ENCODE measurements around the gene GLYAT. TPM values are rescaled to one million over a fixed set of nuclear protein-coding genes. Genes with fewer than 3 reads are reported as not detected.

Gene GLYAT
- total and polyA plus RNA-seq, 2 donors (not counting 1 experiment from before 2014, with no cell fraction given), result not detected

- H3K9me3 ChIP-seq (ENCODE audit: control insufficient read depth, insufficient read depth, low read depth, low read length), result no peaks in the 10 kb centered on the region
- H3K27me3 ChIP-seq (ENCODE audit: control insufficient read depth, insufficient read depth, low read length), result no peaks in the 10 kb centered on the region
- no peaks in the 10 kb centered on the region for H3K4me1 ChIP-seq (ENCODE audit: control insufficient read depth, extremely low read depth, insufficient read depth, low read length)
- no peak overlapping the region for H2AFZ ChIP-seq (ENCODE audit: low read length)
- TF ChIP-seq, protein P1, sequence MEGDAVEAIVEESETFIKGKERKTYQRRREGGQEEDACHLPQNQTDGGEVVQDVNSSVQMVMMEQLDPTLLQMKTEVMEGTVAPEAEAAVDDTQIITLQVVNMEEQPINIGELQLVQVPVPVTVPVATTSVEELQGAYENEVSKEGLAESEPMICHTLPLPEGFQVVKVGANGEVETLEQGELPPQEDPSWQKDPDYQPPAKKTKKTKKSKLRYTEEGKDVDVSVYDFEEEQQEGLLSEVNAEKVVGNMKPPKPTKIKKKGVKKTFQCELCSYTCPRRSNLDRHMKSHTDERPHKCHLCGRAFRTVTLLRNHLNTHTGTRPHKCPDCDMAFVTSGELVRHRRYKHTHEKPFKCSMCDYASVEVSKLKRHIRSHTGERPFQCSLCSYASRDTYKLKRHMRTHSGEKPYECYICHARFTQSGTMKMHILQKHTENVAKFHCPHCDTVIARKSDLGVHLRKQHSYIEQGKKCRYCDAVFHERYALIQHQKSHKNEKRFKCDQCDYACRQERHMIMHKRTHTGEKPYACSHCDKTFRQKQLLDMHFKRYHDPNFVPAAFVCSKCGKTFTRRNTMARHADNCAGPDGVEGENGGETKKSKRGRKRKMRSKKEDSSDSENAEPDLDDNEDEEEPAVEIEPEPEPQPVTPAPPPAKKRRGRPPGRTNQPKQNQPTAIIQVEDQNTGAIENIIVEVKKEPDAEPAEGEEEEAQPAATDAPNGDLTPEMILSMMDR (conservative IDR thresholded peaks at IDR 0.05 in 1 of 2, IDR thresholded peaks at IDR 0.05 in 1 of 2; ENCODE audit: low read depth in 1 of 2, low read length in 2 of 2), result no peak
- TF ChIP-seq EZH2 (IDR thresholded peaks at IDR 0.05; ENCODE audit: low read length, missing control alignments), result no peak
- no peaks in the 10 kb centered on the region for H4K20me1 ChIP-seq (ENCODE audit: control insufficient read depth, extremely low read depth, insufficient read depth, low read length)
- H3K9ac ChIP-seq (ENCODE audit: insufficient read depth, low read length), result no peak overlapping the region
- no peaks in the 10 kb centered on the region for H3K79me2 ChIP-seq (ENCODE audit: control insufficient read depth, insufficient read depth, low read length)
- no peak overlapping the region for H3K4me3 ChIP-seq (replicated peaks in 1 of 4; ENCODE audit: control extremely low read depth in 1 of 4, insufficient read depth in 1 of 4, low read depth in 3 of 4, low read length in 4 of 4)
- no peaks in the 10 kb centered on the region for H3K36me3 ChIP-seq (ENCODE audit: control insufficient read depth, insufficient read depth, low read length)
- no peak for DNase-seq (ENCODE audit: low read depth in 2 of 2)
- H3K27ac ChIP-seq (ENCODE audit: insufficient read depth, low read length), result no peak overlapping the region
- no peak overlapping the region for H3K4me2 ChIP-seq (ENCODE audit: extremely low read depth, insufficient read depth, low read length)
These were observed 3.1 kb upstream of the GLYAT start for GRCh38 chr11:58734681-58735490.

DNA sequence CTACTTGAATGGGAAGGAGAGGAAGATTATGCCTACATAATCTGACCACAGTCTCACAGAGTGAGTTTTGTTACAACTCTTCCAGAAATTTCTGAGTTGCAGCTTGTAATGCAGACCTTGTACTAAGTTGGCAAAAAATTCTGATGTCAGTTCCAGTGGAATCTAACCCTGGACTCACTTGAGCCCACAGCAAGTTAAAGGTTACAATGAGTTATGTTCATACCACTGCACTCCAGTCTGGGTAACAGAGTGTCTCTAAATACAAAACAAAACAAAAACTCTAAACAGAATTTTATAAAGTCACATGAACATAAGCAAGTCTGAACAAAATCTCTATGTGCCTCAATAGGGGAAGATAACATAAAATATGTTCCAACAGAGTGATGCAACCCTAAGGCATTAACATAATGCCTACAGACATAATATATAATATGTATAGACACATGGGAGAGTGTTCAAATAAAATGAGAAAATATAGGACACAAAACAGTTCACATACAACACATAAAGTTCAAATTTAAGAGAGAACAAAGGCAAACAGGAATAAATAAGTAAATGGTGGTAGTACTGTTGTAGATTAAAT lies 1.1 kb downstream of the GLYAT start:
- H3K9ac ChIP-seq (ENCODE audit: insufficient read depth, low read length), result no peak overlapping the region
- peak in 1 of 2 donors; percentile 32 for DNase-seq (ENCODE audit: low read depth in 2 of 2)
- H3K36me3 ChIP-seq (ENCODE audit: control insufficient read depth, insufficient read depth, low read length), result no peaks in the 10 kb centered on the region
- no peak overlapping the region for H3K4me2 ChIP-seq (ENCODE audit: extremely low read depth, insufficient read depth, low read length)
- H2AFZ ChIP-seq (ENCODE audit: low read length), result no peak overlapping the region
- no peak overlapping the region for H3K4me3 ChIP-seq (replicated peaks in 1 of 4; ENCODE audit: control extremely low read depth in 1 of 4, insufficient read depth in 1 of 4, low read depth in 3 of 4, low read length in 4 of 4)
- no peaks in the 10 kb centered on the region for H4K20me1 ChIP-seq (ENCODE audit: control insufficient read depth, extremely low read depth, insufficient read depth, low read length)
- TF ChIP-seq, protein P1 (conservative IDR thresholded peaks at IDR 0.05 in 1 of 2, IDR thresholded peaks at IDR 0.05 in 1 of 2; ENCODE audit: low read depth in 1 of 2, low read length in 2 of 2), result no peak
- TF ChIP-seq EZH2 (IDR thresholded peaks at IDR 0.05; ENCODE audit: low read length, missing control alignments), result no peak
- no peaks in the 10 kb centered on the region for H3K79me2 ChIP-seq (ENCODE audit: control insufficient read depth, insufficient read depth, low read length)
- H3K27ac ChIP-seq (ENCODE audit: insufficient read depth, low read length), result no peak overlapping the region
- no peaks in the 10 kb centered on the region for H3K9me3 ChIP-seq (ENCODE audit: control insufficient read depth, insufficient read depth, low read depth, low read length)
- H3K27me3 ChIP-seq (ENCODE audit: control insufficient read depth, insufficient read depth, low read length), result no peaks in the 10 kb centered on the region
- H3K4me1 ChIP-seq (ENCODE audit: control insufficient read depth, extremely low read depth, insufficient read depth, low read length), result no peaks in the 10 kb centered on the region

GRCh38 chr11:58727415-58727797 lies 4.3 kb downstream of the GLYAT start:
- H2AFZ ChIP-seq (ENCODE audit: low read length), result no peak overlapping the region
- no peaks in the 10 kb centered on the region for H3K79me2 ChIP-seq (ENCODE audit: control insufficient read depth, insufficient read depth, low read length)
- TF ChIP-seq EZH2 (IDR thresholded peaks at IDR 0.05; ENCODE audit: low read length, missing control alignments), result no peak
- TF ChIP-seq, protein P1 (conservative IDR thresholded peaks at IDR 0.05 in 1 of 2, IDR thresholded peaks at IDR 0.05 in 1 of 2; ENCODE audit: low read depth in 1 of 2, low read length in 2 of 2), result no peak
- no peaks in the 10 kb centered on the region for H3K36me3 ChIP-seq (ENCODE audit: control insufficient read depth, insufficient read depth, low read length)
- no peak overlapping the region for H3K4me2 ChIP-seq (ENCODE audit: extremely low read depth, insufficient read depth, low read length)
- no peak overlapping the region for H3K27ac ChIP-seq (ENCODE audit: insufficient read depth, low read length)
- H3K9me3 ChIP-seq (ENCODE audit: control insufficient read depth, insufficient read depth, low read depth, low read length), result no peaks in the 10 kb centered on the region
- DNase-seq (ENCODE audit: low read depth in 2 of 2), result no peak
- no peaks in the 10 kb centered on the region for H4K20me1 ChIP-seq (ENCODE audit: control insufficient read depth, extremely low read depth, insufficient read depth, low read length)
- H3K4me1 ChIP-seq (ENCODE audit: control insufficient read depth, extremely low read depth, insufficient read depth, low read length), result no peaks in the 10 kb centered on the region
- no peaks in the 10 kb centered on the region for H3K27me3 ChIP-seq (ENCODE audit: control insufficient read depth, insufficient read depth, low read length)
- no peak overlapping the region for H3K9ac ChIP-seq (ENCODE audit: insufficient read depth, low read length)
- no peak overlapping the region for H3K4me3 ChIP-seq (replicated peaks in 1 of 4; ENCODE audit: control extremely low read depth in 1 of 4, insufficient read depth in 1 of 4, low read depth in 3 of 4, low read length in 4 of 4)
